GM21360 (cell line): ENCODE data around the gene SMCHD1.
"Not testable (repeated sequence)": the region's sequence is repeated elsewhere in the genome, so short reads cannot be mapped to it uniquely, and the experiment has no call there.

Experiments used
- ATAC-seq: cut with Tn5 transposase; IDR thresholded peaks from one replicate; pipeline ENCODE4 v1.9.1; 2021; ENCODE audit warnings: mild to moderate bottlenecking, moderate library complexity; ENCODE audit not compliant: unreplicated experiment

SMCHD1 gene

GRCh38 chr18:2848247-2849246 lies 193.0 kb downstream of the SMCHD1 start:
- no peak for ATAC-seq

GRCh38 chr18:2850816-2851215 lies 195.3 kb downstream of the SMCHD1 start:
- ATAC-seq = no peak

GRCh38 chr18:2851771-2852170 lies 196.2 kb downstream of the SMCHD1 start:
- no peak for ATAC-seq

- not testable (repeated sequence) for ATAC-seq
Measured at GRCh38 chr18:2852460-2852859, 196.9 kb downstream of the SMCHD1 start.

- ATAC-seq = no peak
Measured at GRCh38 chr18:2853173-2853925, 197.8 kb downstream of the SMCHD1 start.

GRCh38 chr18:2853926-2854664 lies 198.6 kb downstream of the SMCHD1 start:
- ATAC-seq = no peak
